NCI-H1417 treated with DMSO at 0.1 percent for 48 hours (cell line): ENCODE results near the gene P3H4.

Experiments used
- DNase-seq: peaks from one replicate; lab custom pipeline; 2025; lab: John Stamatoyannopoulos, UW

The P3H4 gene

GRCh38 chr17:41822216-41823140 lies 10.7 kb upstream of the P3H4 start:
- DNase-seq = no peak

GRCh38 chr17:41821776-41822175 lies 10.0 kb upstream of the P3H4 start:
- no peak for DNase-seq

- no peak for DNase-seq
These were observed 6.3 kb upstream of the P3H4 start for GRCh38 chr17:41818024-41818423.

GRCh38 chr17:41816637-41817320 lies 5.0 kb upstream of the P3H4 start:
- no peak for DNase-seq

- DNase-seq = no peak
These were observed 2.4 kb upstream of the P3H4 start for GRCh38 chr17:41814195-41814594.

- no peak for DNase-seq
These were observed 2.0 kb upstream of the P3H4 start for GRCh38 chr17:41813699-41814124.

- no peak for DNase-seq
These were observed 1.5 kb upstream of the P3H4 start for GRCh38 chr17:41813152-41813680.

GRCh38 chr17:41812381-41813151 lies 817 bp upstream of the P3H4 start, which contains the start of gene FKBP10:
FKBP10 (plus strand) TSS chr17:41813004; CDS start chr17:41813035, 31 bp downstream.
- no peak for DNase-seq

GRCh38 chr17:41810659-41811548 lies 845 bp downstream of the P3H4 start:
- DNase-seq = no peak

GRCh38 chr17:41806685-41807445 lies 4.9 kb downstream of the P3H4 start:
- DNase-seq = no peak

- DNase-seq = no peak
These were observed 8.4 kb downstream of the P3H4 start for GRCh38 chr17:41803049-41804020.

GRCh38 chr17:41801374-41802271 lies 10.1 kb downstream of the P3H4 start:
- no peak for DNase-seq

- DNase-seq = no peak
These were observed 11.0 kb downstream of the P3H4 start for GRCh38 chr17:41800601-41801373.

GRCh38 chr17:41799366-41799765 lies 12.4 kb downstream of the P3H4 start:
- no peak for DNase-seq

GRCh38 chr17:41797377-41797776 lies 14.4 kb downstream of the P3H4 start:
- DNase-seq = no peak

GRCh38 chr17:41796121-41796895 lies 15.4 kb downstream of the P3H4 start:
- no peak for DNase-seq
